ENCODE data around the gene SLC35G3.
"Not testable (repeated sequence)": the region's sequence is repeated elsewhere in the genome, so short reads cannot be mapped to it uniquely, and the experiment has no call there.

SLC35G3 gene

DNA sequence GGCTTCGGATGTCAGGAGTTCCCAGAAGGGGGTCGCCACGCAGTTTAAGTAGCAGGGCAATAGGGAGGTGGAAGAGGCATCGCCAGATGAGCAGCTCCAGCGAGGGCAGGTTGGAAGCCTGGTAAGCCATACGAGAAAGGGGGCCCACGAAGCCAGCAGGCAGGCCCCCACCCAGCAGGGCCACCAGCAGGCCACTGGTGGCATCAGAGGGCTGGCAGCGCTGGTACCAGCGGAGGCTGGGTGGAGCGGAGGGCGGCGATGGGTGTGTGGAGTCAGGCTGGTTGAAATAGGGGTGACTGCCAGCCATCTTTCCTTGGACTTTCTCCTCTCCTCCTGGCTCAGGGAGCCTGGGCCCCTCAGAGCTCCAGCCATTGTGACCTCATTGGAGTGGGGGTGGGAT is at the start of gene SLC35G3:
Gene SLC35G3 (minus strand): TSS at position 393 of the 400 bp plus-strand sequence. CDS start 86 bp downstream, at position 307.
- not testable (repeated sequence) for DNase-seq (ENCODE audit: low read depth)

DNA sequence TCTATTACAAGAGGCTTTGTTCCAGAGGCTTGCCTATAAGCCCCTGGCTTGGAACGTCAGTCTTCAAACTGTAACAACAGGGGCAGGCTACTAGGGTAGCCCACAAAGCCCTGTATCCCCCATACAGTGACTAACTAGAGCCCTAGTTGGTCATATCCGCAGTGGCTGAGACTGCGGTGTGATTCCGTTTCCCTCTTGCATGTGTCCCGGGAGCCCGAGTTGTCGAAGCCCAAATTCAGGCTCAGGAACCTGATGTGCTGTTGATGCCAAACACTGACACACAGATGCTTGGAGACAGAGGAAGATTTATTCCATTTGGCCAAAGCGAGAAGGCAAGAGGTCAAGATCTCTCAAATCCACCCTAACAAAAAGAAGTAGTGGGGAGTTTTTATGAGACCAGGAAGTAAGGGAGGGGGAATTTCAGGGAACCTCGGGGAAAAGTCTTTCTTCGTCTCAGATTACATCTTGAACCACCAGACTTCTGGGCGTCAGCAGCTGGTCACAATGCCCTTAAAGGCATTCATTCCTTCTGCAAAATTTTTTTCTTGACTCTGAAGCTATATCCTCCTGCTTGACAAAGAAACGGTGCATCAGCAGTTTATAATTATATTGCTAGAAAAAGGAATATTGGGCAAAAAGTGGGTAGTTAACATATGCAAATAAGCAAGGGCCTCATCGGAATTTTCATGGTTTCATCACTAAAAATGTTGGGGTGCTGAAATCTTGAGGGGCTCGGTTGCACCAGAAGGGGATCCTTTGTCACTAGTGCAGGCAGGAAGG is 49.6 kb upstream of the SLC35G3 start:
- DNase-seq (ENCODE audit: low read depth): peak; percentile 86

DNA sequence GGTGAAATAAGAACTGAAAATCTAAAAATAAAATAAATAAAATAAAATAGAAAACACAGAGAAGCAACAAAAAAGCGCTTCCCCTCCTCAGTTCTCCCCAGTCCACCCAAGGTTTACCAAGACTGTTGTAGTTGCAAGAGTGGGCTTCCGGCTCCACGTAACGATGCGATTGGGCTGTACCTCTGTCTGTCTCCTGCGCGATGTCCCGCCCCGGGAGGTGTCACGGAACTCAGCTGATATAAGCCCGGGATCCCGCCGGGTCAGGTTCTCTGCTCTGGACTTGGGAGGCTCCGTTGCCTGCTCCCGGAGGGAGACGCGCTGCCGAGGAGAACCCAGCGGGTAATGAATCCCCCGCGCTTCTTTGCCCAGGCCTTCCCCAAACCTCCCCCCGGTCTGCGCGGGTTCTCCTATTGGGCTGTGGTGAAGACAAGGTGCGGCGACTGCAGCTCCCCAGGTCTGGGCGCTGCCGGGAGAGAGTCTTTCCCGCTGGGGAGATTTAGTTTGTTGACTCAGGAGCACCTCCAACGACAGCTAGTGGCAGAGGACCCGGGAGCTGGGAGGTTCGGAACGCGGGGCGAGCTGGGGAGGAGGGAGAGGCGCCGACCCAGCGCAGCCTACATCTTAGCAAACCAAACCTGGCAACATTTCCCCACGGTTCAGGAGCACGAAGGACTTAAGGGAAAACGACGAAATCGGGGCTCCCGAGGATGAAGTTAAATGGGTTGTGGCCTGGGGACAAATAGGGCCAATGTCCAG is 48.8 kb upstream of the SLC35G3 start, which contains the start of gene SLFN5:
Gene SLFN5 (plus strand): TSS at position 268 of the 756 bp plus-strand sequence. CDS start 15,619 bp downstream, outside the sequence.
- DNase-seq (ENCODE audit: low read depth): peak; percentile 94

DNA sequence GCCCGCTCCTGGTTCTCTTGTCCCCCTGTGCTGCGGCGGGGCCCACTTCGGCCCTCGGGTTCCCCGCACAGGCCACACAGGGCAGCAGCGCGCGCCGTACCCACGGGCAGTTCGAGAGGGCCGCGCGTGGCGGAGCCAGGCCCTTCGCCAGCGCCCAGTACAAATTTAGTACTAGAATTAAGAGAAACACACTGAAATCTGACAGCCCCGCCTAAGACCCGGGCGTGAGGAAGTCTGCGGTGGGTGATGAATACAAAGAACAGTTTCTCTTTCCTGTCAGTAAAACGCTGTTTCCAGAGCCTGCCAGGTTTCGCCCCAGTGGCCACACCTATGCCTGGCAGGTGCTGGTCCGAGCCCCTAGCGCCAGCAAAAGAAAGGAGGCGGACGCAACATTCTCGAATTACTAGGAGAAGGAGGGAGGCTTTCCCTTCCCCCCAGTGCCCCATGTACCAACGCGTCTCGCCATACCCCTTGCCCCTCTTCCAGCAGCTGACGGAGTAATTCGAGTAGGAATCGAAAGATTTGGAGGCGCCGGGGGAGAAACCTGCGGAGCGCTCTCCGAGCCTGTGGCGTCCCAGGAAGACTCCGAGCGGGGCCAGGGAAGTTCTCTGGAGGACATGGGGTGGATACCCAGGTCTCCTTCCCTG is 48.1 kb upstream of the SLC35G3 start:
- DNase-seq (ENCODE audit: low read depth): peak; percentile 82

DNA sequence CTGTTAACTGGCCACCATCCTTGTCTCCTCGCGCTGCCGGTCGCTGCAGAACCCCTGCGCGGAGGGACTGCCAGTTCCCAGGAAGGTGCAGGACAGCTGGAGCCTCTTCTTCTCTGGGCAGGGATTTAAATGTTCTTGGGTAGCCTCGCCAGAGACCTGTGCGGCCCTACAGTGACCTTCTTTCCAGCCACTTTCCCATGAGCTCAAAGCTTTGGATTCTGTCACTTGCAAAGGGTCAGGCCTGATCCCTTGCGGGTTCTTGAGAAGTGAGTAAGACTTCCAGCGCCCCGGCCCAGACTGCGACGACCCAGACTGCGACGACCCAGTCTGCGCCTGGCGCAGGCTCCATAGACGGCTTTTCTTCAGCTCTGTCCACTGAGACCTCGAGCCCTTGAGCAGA is 47.3 kb upstream of the SLC35G3 start:
- DNase-seq (ENCODE audit: low read depth): no peak

DNA sequence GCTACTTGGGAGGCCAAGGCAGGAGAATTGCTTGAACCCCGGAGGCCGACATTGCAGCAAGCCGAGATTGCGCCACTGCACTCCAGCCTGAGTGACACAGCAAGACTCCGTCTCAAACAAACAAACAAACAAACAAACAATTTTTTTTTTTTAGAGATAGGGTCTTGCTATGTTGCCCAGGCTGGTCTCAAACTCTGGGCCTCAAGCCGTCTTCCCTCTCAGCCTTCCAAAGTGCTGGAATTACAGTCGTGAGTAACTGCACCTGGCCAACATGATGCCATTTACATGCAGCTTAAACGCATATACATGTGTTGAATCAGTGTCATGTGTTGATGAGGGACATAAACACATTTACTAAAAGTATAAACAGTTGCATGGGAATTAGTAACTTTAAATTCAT is 46.7 kb upstream of the SLC35G3 start:
- DNase-seq (ENCODE audit: low read depth): no peak

DNA sequence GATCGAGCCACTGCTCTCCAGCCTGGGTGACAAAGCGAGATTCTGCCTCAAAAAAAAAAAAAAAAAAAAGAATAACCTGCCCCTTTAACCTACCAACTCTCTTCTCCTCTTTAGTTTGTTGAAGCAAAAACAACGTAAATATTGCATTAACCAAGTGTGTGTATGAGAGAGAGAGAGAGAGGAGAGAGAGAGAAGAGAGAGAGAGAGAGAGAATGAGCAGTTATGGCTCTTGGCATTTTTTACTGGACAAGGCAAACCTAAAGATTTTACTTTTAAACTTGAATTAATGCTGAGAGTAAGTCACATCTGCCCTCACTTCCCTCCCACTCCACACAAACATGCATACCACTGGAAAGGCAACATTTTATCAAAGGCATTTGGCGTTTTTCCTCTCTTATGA is 45.6 kb upstream of the SLC35G3 start:
- DNase-seq (ENCODE audit: low read depth): no peak

DNA sequence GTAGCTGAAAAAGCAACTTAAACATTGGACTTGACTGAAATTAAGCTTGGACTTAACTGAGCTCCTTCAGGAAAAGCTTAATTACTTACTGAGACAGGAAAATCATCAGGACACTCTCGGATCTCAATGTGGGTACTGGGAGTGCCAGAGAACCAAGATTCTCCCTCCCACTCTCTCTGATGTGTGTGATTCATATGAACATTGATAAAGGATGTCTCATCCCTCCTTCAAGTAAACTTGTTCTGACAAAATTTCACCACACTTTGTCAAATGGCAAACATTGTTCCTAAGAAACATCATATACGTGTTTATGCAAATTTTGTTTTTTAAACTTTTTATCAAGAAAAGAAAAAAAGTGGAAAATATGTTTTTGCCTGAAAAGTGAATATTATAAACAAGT is 44.6 kb upstream of the SLC35G3 start:
- peak; percentile 84 for DNase-seq (ENCODE audit: low read depth)

DNA sequence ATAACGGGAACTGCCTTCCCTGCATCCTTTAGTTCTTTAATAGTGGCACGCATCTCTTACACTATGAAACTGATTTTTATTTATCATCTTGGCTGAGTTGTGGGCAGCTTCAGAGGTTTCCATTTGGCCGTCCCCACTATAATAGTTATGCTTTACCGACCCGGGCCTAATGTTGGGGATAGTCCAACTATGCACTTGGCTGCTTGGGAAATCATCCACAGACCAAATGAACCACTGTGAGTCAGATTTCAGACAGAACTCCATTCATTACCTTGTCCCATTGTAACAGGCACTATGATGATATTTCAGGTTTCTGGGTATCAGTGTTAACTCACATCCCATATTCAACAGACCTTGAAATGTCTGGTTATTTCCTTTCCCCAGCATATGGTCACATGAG is 42.6 kb upstream of the SLC35G3 start:
- DNase-seq (ENCODE audit: low read depth): no peak

DNA sequence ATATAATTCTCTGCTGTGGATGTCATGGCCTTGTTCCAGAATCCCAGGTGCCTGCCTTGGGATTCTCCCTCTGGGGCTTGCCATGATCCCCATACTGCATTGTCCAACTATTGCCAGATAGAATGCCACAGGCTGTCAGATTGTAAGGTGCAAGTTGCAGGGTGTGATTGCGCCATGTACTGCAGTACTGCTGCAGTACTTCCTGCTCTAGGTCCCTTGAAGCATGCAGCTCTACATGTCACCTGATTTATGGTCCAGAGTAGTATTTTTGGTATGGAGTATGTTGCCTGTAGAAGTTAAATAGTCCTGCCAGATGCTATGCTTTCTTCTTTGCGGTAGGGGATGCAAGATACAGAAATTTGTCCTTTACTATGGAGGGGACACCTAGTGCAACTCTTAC is 41.7 kb upstream of the SLC35G3 start:
- no peak for DNase-seq (ENCODE audit: low read depth)

DNA sequence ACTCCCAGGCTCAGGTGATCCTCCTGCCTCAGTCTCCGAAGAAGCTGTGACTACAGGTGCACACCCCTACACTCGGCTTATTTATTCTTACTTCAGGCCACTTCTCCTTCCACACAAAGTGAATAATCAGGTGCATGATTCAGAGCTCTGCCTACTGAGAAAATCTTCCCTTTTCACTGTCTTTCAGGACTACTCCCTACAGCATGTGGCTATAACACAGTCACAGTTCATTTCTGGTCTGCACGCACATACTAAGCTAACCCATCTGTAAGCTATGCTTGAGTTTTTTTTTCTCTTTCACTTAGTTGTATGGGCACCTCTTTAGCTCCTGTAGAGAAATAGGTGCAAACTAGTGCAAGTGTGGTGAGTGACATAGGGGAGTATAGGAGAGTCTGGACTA is 41.1 kb upstream of the SLC35G3 start:
- no peak for DNase-seq (ENCODE audit: low read depth)

DNA sequence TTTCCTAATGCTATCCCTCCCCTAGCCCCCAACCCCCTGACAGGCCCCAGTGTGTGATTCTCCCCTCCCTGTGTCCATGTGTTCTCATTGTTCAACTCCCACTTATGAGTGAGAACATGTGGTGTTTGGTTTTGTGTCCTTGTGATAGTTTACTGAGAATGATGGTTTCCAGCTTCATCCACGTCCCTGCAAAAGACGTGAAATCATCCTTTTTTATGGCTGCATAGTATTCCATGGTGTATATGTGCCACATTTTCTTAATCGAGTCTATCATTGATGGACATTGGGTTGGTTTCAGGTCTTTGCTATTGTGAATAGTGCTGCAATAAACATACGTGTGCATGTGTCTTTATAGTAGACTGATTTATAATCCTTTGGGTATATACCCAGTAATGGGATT is 40.1 kb upstream of the SLC35G3 start:
- not testable (repeated sequence) for DNase-seq (ENCODE audit: low read depth)

DNA sequence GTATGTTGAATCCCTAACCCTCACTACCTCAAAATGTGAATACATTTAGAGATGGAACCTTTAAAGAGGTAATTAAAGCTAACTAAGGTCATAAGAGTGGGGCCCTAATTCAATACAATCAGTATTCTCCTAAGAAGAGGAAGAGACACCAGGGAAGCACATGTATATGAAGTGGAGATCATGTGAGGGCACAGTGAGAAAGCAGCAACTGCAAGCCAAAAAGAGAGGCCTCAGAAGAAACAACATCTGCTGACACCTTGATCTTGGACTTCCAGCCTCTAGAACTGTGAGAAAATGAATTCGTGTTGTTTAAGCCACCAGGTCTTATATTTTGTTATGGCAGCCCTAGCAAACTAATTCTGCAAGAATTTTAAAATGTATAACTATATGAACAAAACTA is 35.4 kb upstream of the SLC35G3 start:
- no peak for DNase-seq (ENCODE audit: low read depth)

DNA sequence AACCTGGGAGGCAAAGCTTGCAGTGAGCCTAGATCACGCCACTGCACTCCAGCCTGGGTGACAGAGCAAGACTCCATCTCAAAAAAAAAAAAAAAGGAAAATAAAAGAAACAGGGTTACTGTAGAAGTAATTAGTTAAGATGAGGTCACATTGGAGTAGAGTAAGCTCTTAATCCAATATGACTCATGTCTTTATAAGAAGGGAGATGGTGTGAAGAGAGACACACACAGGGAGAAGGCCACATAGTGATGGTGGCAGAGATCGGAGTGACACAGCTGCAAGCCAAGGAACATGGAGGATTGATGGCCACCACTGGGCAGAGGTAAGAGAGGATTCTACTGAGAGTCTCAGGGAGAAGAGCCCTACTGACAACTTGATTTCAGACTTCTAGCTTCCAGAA is 33.4 kb upstream of the SLC35G3 start:
- no peak for DNase-seq (ENCODE audit: low read depth)

DNA sequence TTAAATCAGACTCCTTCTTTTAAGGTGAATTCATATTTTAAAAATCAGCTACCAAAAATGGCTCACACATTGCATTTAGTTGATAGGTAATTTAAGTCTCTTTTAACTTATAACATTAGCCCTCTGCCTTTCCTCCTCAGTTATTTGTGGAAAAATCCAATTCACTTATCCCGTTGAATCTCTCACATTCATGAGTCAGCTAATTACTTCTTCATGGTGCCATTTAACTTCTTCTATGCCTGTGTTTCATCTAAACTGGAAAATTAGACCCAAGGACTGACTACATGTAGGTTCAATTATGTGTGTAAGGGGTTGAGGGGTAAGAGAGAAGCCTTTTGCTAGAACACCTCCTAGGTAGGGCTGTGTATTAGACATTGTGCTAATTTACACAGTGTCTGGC is 30.2 kb upstream of the SLC35G3 start:
- no peak for DNase-seq (ENCODE audit: low read depth)

DNA sequence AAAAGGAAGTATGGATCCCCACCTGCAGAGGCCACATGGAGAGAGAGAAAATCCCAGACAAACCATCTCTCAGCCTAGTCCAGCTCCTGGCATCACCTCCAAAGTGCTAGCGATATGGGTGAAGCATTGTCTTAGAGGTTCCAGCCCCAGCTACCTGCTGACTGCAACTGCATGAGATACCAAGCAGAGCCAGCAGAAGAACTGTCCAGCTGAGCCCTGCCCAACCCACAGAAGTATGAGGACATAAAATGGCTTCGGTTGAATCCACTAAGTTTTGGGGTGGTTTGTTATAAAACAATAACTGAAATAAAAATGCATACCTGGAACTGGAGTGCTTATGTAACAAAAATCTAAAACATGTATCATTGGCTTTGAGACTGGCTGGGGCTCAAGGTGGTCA is 28.3 kb upstream of the SLC35G3 start:
- no peak for DNase-seq (ENCODE audit: low read depth)

DNA sequence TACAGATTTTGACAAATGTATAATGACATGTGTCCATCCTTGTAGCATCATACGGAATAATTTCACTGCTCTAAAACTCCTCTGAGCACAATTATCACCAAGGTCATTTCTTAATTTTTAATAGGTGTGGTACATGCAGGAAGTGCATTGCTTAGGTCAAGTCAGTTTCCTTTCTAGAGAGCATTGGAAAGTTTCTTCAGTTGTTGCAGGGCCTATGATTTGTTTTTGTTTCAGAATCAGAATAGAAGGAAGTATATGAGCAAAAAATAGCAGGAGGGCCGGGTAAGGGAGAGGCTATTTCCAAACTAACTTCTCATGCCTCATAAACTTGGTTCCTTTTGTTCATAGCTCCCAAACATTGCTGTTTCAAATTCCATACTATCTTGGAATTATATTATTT is 24.7 kb upstream of the SLC35G3 start:
- no peak for DNase-seq (ENCODE audit: low read depth)

DNA sequence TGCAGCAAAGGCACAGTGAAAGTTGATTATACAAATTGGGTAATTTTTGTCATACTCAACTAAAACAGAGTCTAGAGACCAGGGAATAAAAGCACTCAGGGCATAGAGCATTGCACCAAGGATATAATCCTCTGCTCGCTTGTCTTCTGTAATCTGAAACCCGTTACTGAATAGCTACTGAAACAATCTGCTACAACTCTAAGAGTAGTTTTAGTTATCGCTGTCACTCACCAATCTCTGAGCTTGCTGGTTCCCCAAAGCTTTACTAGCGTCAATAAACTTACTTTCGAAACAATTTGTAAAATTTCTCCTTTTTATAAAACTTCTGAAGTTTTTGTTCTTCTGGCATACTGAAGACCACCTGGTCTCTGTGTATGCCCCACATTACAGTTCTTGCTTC is 22.9 kb upstream of the SLC35G3 start:
- DNase-seq (ENCODE audit: low read depth): no peak

DNA sequence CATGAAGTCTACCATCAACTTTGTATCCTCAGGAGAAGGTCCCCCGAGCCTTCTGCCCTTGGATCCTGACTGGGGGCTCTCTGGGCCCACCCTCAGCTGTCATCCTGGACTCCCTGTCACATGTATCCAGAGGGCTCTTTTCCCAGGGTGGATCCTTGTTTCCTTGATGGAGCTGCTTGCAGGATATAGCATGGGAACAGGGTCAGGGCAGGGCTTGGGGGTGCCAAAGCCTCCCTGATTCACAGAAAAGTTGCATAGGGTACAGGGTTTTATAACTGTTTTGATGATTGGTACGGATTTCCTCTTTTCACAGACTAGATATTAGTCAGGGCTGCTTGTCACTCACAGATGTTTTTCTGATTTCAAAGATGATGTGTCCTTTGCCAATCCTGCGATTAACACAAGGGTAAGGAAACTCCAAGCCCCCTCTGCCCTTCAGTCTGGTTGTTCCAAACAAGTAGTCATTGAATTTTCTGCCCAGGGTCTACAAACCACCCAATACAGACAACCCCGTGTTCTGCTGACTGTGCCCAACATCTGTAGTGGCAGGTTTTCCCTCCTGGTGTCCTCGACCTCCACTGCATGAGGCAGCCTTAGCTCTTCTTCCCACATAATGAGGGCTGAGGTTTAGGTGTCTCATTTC is 20.6 kb upstream of the SLC35G3 start:
- no peak for DNase-seq (ENCODE audit: low read depth)

DNA sequence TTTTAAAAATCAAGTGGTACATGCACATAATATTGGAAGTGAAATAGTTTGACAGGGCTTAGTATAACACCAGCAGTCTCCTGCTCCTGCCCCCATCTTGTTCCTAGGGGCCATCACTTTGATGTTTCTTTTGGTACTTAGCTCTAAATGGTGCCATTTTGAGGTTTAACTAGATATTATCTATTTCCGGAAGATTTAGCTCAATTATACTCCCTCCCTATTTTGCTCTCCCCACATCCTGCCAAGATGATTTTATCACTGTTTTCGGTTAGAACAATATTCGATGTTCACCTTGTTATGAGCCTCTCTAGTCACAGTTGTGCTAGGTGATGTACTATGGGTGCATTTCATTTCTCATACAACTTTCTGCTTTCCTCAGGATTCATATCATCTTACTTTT is 20.0 kb upstream of the SLC35G3 start:
- DNase-seq (ENCODE audit: low read depth): no peak

DNA sequence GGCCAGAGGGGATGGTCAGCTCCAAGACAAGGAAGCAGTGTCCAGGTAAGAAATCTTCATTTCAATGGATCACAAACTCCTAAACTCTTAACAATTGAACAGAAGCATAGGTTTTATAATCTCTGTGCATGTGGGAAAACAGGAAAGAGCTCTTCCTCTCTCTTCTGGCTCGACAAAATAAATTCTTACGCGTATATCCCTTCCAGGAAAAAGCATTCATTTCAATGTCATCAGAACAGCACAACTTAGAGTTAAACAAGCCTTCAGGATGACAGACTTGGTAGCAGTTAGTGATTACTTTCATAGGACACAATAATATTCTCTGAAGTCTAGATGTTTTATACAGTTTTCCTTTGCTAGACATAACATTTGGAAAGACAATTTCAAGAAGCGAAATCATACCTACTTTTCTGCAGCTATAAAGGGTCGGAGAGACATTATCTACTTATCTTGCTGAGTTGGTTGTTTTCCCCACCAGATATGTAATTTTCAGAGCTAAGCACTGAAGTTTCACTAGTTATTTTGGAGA is 19.3 kb upstream of the SLC35G3 start:
- DNase-seq (ENCODE audit: low read depth): no peak

DNA sequence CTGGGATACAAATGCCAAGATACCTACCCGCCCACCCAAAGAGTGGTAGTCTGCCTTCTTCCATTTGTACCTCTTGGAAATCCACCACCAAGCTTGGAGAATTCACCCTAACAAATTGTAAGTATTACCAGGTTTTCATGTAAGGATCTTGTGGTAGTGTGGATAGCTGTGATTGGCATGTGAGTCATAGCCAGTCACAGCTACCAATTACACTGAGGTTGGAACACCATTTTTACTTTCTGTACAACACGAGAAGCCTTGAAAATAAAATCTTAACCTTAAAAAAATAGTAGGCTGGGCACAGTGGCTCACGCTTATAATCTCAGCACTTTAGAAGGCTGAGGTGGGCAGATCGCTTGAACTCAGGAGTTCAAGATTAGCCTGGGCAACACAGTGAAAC is 18.5 kb upstream of the SLC35G3 start:
- no peak for DNase-seq (ENCODE audit: low read depth)

All from ELR (cell line).